ENCODE data around the gene PLEKHG1.

- TF ChIP-seq CTCF (IDR thresholded peaks at IDR 0.05; ENCODE audit: poor library complexity, severe bottlenecking) (no peak), EZH2 (IDR thresholded peaks at IDR 0.05; ENCODE audit: borderline replicate concordance, insufficient read depth, low read length, poor library complexity, severe bottlenecking) (no peak), SMC3 (conservative IDR thresholded peaks at IDR 0.05; ENCODE audit: poor library complexity) (no peak), POLR2AphosphoS5 (IDR thresholded peaks at IDR 0.05) (no peak), RAD21 (conservative IDR thresholded peaks at IDR 0.05) (no peak), TAF1 (IDR thresholded peaks at IDR 0.05; ENCODE audit: low read depth) (no peak), EP300 (conservative IDR thresholded peaks at IDR 0.05; ENCODE audit: poor library complexity, severe bottlenecking) (no peak), REST (IDR thresholded peaks at IDR 0.05; ENCODE audit: borderline replicate concordance) (no peak), MXI1 (conservative IDR thresholded peaks at IDR 0.05; ENCODE audit: poor library complexity, severe bottlenecking) (no peak)
Measured at GRCh38 chr6:150625927-150626326, 26.2 kb downstream of the PLEKHG1 start.

Measured in neural cell (in vitro differentiated cells).